Activated CD4-positive, alpha-beta T cell treated with anti-CD3 and anti-CD28 coated beads, Interleukin-2, amount 50 U/mL, for 24 hours (primary cell): ENCODE results near the gene TEAD2.
"Not testable (repeated sequence)": the region's sequence is repeated elsewhere in the genome, so short reads cannot be mapped to it uniquely, and the experiment has no call there.

Source experiments
- DNase-seq, 2 donors: peaks; one replicate each; pipeline ENCODE4 v3.0.0-alpha.2; 2020; ENCODE audit warnings: low read depth in 1 of 2, low spot score in 1 of 2

Gene TEAD2

DNA sequence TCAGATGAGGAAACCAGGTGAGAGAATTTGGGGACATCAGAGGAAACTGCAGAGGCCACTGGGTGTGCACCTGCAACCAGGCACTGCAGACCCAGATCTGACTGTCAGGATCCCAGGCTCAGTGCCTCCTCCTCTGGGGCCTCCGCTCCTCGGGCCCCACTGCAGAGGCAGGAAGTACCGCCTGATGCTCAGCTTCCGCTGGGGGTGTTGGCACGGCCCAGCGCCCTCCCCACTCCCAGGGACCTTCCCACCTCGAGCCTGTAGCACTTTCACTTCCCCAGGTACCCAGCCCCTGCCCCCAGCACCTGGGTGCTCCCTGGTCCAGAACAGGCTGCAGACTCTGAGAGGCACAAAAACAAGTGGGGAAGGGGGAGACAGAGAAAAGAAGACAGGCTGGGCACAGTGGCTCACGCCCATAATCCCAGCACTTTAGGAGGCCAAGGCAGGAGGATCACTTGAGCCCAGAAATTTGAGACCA is 28.4 kb downstream of the TEAD2 start:
- DNase-seq: peak in 1 of 2 donors; percentile 58

DNA sequence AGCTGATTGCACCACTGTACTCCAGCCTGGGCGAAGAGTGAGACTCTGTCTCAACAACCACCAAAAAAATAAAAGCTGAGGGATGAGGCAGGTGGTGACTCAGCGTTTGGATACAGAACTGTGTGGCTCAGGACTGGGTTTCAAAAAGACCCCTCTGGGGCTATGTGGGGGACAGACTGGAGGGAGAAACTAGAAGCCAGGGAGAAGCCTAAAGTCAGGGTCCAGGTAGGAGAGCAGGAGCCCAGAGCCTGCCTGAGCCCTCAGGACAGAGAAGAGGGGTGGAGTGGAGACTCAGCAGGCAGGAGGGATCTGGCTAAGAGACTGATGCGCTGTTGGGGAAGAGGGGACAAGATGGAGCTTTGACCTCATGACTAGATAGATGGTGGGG is 28.8 kb downstream of the TEAD2 start:
- no peak for DNase-seq

GRCh38 chr19:49332691-49333417 is 29.4 kb downstream of the TEAD2 start:
- not testable (repeated sequence) for DNase-seq

DNA sequence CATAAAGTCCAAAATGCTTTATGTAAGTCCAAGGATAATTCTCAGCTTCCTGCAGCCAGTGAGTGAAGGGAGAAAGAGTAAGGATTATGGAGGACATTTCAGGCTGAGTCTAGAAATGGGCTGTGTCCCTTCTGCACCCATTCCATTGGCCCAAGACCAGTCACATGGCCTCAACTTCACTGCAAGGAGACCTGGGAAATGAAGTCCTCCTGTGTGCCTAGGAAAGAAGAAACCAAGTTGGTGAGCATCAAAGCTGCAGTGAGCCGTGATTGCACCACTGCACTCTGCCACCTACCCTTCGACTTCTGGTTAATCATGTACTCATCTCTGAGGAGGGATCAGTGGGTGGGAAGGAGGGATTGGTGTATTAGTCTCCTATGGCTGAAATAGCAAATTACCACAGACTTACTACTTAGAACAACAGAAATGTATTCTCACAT is 30.6 kb downstream of the TEAD2 start:
- DNase-seq: peak; percentile 26 to 62

DNA sequence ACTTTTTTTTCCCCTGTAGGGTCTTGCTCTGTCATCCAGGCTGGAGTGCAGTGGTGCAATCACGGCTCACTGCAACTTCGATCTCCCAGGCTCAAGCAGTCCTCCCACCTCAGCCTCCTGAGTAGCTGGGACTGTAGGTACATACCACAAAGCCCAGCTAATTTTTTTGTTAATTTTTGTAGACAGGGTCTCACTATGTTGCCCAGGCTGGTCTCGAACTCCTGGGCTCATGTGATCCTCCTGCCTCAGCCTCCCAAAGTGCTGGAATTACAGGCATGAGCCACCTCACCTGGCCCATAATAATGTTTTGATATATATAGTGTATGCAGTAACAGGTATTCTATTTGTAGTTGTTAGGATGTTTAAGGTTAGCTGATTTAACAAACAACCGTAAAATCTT is 31.0 kb downstream of the TEAD2 start:
- not testable (repeated sequence) for DNase-seq

DNA sequence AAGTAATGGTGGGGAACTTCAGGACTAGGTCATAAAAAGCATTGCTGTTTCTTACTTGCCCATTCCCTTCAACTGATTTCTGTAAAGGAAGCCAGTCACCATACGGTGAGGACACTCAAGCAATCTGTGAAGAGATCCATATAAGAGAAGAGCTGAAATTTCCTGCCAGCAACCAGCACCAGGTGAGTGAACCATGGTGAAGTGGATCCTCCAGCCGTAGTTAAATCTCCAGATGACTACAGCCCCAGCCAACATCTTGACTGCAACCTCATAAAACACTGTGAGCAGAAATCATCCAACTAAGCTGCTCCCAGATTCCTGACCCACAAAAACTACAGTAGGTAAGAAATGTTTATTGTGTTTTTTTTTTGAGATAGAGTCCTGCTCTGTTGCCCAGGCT is 33.5 kb downstream of the TEAD2 start:
- DNase-seq: no peak

GRCh38 chr19:49327878-49328544 is 34.2 kb downstream of the TEAD2 start:
- peak in 1 of 2 donors; percentile 31 for DNase-seq

DNA sequence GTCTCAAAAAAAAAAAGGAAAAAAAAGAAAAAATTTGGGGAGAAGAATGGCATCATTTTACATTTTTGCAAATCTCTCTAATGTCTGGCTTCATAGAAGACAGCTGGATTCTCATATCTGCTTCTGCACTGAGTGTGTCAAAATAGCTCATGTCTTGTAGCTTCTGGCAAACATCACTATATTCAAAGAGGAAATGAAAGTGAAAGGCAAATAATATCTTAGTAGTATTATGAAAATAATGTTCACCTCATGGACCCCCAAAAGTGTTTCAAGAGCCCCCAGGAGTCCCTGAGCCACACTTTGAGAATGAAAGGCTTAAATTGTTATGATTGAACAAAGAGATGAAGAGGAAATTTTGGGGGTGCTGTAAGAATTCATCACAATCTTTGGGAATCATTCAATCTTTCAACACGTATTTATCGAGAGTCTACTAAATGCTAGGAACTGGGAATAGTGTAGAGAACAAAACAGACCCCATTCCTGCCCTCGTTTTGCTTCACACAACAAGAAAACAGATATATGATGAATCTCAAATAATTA is 36.0 kb downstream of the TEAD2 start:
- no peak for DNase-seq

DNA sequence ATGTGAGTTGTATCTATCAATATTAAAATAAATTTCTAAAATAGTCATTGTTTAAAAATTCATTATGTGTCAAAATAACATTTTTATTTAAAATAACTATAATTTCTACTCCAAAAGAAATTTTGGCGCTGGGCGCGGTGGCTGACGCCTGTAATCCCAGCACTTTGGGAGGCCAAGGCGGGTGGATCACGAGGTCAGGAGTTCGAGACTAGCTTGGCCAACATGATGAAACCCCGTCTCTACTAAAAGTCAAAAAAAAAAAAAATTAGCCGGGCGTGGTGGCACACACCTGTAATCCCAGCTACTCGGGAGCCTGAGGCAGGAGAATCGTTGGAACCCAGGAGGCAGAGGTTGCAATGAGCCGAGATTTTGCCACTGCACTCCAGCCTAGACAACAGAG is 36.5 kb downstream of the TEAD2 start:
- not testable (repeated sequence) for DNase-seq

- DNase-seq: no peak
Measured at GRCh38 chr19:49324801-49325576, 37.2 kb downstream of the TEAD2 start, which contains the start of gene SLC6A16. Gene SLC6A16, minus strand, starts transcription at chr19:49325191. Its CDS starts 13,844 bp downstream, at chr19:49311347.

DNA sequence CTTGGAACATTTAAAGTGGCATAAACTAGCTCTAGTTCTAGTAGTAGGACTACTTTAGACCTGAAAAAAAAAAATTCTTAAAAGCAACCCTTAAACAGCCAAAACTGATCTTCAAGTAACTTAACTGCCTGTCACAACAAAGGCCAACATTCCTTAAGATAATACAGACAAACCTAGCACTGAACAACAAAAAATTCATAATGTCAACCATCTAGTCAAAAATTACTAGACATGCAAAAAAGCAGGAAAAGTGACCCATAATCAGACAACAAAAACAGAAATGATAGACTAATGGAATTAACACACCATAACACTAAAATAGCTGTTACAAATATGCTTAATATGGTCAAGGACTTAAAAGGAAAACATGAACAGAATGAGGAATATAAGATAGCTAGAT is 43.9 kb downstream of the TEAD2 start:
- no peak for DNase-seq

DNA sequence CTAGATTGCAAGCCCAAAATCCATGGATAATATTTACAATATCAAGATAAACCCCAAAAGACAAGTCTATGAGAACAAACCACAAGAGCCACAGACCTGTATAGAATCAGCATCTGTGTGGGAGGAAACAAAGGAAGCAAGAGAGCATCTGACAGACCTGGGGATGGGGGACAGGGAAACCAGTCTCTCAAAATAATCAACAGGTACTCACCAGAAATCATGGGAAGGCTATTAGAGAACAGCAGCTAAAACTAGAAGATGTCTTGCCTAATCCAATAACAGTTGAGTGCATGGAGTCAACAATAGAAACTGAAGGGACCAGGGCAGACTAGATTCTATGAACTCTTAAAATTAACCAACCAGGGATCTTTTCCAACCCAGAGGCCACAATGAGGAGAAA is 45.9 kb downstream of the TEAD2 start:
- DNase-seq: no peak

GRCh38 chr19:49315111-49315510 is 47.1 kb downstream of the TEAD2 start:
- no peak for DNase-seq

DNA sequence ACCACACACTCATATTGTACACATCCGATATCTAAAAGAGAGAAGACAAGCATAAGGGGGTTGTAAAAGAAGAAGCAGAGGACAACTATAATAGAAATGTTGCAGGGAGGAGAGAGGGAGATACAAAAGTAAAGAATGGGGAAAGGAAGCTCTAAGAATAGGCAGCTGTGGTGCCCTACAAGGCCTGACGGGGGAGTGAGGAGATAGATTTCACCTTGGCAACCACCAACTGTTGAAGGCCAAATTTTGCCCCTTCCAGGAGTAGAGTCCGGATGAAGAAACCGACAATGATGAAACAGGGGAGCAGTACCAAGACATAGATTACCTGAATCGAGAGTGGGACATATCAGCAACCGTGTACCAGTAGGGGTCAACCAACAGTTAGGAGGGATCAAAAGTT is 53.1 kb downstream of the TEAD2 start:
- no peak for DNase-seq

GRCh38 chr19:49306734-49307133 is 55.5 kb downstream of the TEAD2 start:
- not testable (repeated sequence) for DNase-seq

- no peak for DNase-seq
Measured at GRCh38 chr19:49301866-49302252, 60.4 kb downstream of the TEAD2 start.

DNA sequence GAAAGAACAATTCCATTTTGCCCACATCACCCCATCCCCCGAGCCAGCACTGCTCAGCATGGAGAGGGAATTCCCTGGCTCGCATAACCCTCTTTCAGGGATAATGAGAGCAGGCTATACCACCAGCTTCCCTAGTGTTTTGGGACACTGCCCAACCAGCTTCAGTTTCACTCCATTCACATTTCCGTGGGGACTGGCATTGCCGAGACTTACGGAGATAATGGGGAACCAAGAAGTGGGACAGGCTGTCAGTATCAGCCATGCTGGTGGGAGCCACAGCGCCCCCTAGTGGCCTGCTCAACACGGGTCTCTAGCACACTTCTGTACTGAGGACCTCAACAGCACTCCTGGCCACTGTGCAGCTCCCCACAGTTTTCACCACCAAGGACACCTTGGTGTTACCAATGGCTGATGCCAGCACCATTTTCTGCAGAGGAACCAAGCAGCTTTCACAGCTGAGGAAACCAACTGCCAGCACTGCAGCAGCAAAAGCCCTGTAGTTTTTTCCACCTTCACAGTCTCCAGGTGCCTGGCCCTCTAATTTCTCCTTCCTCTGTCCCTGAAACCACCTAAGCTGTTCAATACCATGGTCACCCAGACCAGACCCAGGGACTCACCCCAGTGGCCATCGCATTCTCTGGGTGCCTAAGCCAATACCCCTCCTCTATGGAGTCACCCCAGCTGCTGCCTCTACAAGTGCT is 60.9 kb downstream of the TEAD2 start:
- DNase-seq: peak; percentile 62 to 75

- DNase-seq: not testable (repeated sequence)
Measured at GRCh38 chr19:49298653-49299052, 63.6 kb downstream of the TEAD2 start.

DNA sequence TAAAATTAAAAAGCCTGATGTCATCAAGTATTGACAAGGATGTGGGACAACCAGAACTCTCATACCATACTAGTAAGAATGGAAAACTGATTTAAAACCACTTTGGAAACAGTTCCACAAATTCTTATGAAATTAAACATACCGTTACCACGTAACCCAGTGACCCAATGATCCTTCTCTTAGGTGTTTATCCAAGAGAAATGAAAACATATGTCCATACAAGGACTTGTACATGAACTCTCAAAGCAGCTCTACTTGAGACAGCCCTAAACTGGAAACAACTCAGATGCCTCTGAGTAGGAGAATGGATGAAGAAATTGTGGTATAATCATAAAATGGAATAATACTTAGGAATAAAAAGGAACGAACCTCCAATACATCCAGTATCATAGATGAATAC is 64.8 kb downstream of the TEAD2 start:
- no peak for DNase-seq

DNA sequence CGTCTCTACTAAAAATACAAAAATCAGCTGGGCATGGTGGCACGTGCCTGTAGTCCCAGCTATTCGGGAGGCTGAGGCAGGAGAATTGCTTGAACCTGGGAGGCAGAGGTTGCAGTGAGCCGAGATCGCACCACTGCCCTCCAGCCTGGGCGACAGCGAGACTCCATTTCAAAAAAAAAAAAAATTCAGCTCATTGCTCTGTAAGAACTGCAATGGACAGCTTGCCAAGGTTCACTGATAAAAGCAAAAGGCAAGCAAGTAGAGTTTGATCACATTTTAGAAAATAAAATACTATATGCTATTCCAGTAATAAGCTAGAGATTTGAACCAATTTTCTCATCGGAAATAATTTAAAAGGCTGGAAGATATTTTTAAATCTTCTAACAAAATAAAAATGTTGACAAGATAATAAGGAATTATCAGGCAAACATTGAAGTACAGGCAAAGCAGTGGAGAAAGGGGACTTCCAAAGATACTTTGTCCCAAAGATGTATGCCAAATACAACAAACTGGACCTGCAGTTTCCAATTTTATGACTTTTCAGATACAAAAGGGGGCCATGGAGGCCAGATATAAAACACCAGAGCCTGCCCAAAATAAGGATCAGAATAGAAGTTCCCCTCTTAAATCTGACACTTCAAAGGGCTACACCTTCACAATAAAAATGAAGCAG is 66.9 kb downstream of the TEAD2 start:
- DNase-seq: no peak
